HG03342 (cell line): Measurements from ENCODE around the gene IRX6.

Experiments
- ATAC-seq: cut with Tn5 transposase; IDR thresholded peaks from one replicate; pipeline ENCODE4 v1.9.1; 2021; ENCODE audit warnings: mild to moderate bottlenecking, moderate library complexity; ENCODE audit not compliant: unreplicated experiment

The IRX6 gene

GRCh38 chr16:55322327-55322726 lies 1.7 kb upstream of the IRX6 start:
- ATAC-seq = no peak

- no peak for ATAC-seq
Observed at GRCh38 chr16:55324285-55325079, 479 bp downstream of the IRX6 start.

GRCh38 chr16:55325080-55325447 lies 1.1 kb downstream of the IRX6 start:
- no peak for ATAC-seq

GRCh38 chr16:55325458-55326109 lies 1.6 kb downstream of the IRX6 start:
- no peak for ATAC-seq

- no peak for ATAC-seq
Observed at GRCh38 chr16:55326261-55327092, 2.5 kb downstream of the IRX6 start.

GRCh38 chr16:55328611-55329569 lies 4.9 kb downstream of the IRX6 start:
- no peak for ATAC-seq

GRCh38 chr16:55329791-55330428 lies 5.9 kb downstream of the IRX6 start:
- ATAC-seq = no peak

- no peak for ATAC-seq
Observed at GRCh38 chr16:55330781-55331647, 7.0 kb downstream of the IRX6 start.

GRCh38 chr16:55331648-55332185 lies 7.7 kb downstream of the IRX6 start:
- no peak for ATAC-seq

GRCh38 chr16:55333684-55334083 lies 9.7 kb downstream of the IRX6 start:
- ATAC-seq = peak; percentile 57

- ATAC-seq = no peak
Observed at GRCh38 chr16:55338646-55339045, 14.6 kb downstream of the IRX6 start.

- ATAC-seq = no peak
Observed at GRCh38 chr16:55340445-55340844, 16.4 kb downstream of the IRX6 start.

- no peak for ATAC-seq
Observed at GRCh38 chr16:55341681-55342080, 17.7 kb downstream of the IRX6 start.

- no peak for ATAC-seq
Observed at GRCh38 chr16:55346475-55346874, 22.5 kb downstream of the IRX6 start.

- ATAC-seq = no peak
Observed at GRCh38 chr16:55349867-55350266, 25.9 kb downstream of the IRX6 start.

- ATAC-seq = no peak
Observed at GRCh38 chr16:55350984-55351383, 27.0 kb downstream of the IRX6 start.

GRCh38 chr16:55351936-55352335 lies 27.9 kb downstream of the IRX6 start:
- no peak for ATAC-seq

- no peak for ATAC-seq
Observed at GRCh38 chr16:55357241-55357640, 33.2 kb downstream of the IRX6 start.

GRCh38 chr16:55359946-55360345 lies 35.9 kb downstream of the IRX6 start:
- no peak for ATAC-seq
